ENCODE measurements around the gene CCDC12. TPM values are rescaled to one million over a fixed set of nuclear protein-coding genes. Genes with fewer than 3 reads are reported as not detected.
A peak's percentile ranks its signal among the peaks of the same experiment; 100 is the strongest.

Gene CCDC12
- total and polyA plus RNA-seq, 9 of the 15 experiments (the other 6 are each of a cell fraction or from before 2014, with no cell fraction given) = 8.9 to 201 (median 86.9) TPM

DNA sequence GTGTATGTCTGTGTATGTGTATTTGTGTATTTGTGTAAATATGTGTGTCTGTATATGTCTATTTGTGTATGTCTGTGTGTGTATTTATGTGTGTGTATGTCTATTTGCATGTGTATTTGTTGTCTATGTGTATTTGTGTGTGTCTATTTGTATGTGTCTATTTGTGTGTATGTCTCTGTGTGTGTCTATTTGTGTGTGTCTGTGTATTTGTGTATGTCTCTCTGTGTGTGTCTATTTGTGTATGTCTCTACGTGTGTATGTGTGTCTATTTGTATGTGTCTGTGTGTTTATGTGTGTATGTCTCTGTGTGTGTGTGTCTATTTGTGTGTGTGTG is 68.6 kb downstream of the CCDC12 start (continued):
- no peak for TF ChIP-seq MGA (IDR thresholded peaks at IDR 0.05)
- TF ChIP-seq NFIC (IDR thresholded peaks at IDR 0.05) = 0 out of 2 replicates have a peak, but pooled peaks have one; percentile 24
- TF ChIP-seq ZNF324 (CRISPR knock-in tag; IDR thresholded peaks at IDR 0.05) = no peak
- TF ChIP-seq ARID1B (IDR thresholded peaks at IDR 0.05) = 0 out of 2 replicates have a peak, but pooled peaks have one; percentile 21
- TF ChIP-seq TRIM25 (IDR thresholded peaks at IDR 0.05; ENCODE audit: borderline replicate concordance) = 0 out of 2 replicates have a peak, but pooled peaks have one; percentile 35
- TF ChIP-seq OTX1 (CRISPR knock-in tag; IDR thresholded peaks at IDR 0.05) = 0 out of 2 replicates have a peak, but pooled peaks have one; percentile 22
- TF ChIP-seq HOMEZ (CRISPR knock-in tag; IDR thresholded peaks at IDR 0.05) = no peak
- TF ChIP-seq BRD4 (IDR thresholded peaks at IDR 0.05) = no peak
- TF ChIP-seq, protein P1, sequence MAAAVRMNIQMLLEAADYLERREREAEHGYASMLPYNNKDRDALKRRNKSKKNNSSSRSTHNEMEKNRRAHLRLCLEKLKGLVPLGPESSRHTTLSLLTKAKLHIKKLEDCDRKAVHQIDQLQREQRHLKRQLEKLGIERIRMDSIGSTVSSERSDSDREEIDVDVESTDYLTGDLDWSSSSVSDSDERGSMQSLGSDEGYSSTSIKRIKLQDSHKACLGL (CRISPR knock-in tag; IDR thresholded peaks at IDR 0.05; ENCODE audit: borderline replicate concordance, poor library complexity, severe bottlenecking) = no peak
- TF ChIP-seq, protein P2, sequence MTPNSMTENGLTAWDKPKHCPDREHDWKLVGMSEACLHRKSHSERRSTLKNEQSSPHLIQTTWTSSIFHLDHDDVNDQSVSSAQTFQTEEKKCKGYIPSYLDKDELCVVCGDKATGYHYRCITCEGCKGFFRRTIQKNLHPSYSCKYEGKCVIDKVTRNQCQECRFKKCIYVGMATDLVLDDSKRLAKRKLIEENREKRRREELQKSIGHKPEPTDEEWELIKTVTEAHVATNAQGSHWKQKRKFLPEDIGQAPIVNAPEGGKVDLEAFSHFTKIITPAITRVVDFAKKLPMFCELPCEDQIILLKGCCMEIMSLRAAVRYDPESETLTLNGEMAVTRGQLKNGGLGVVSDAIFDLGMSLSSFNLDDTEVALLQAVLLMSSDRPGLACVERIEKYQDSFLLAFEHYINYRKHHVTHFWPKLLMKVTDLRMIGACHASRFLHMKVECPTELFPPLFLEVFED (CRISPR knock-in tag; conservative IDR thresholded peaks at IDR 0.05) = 0 out of 2 replicates have a peak, but pooled peaks have one; percentile 45
